Fibroblast of mammary gland (primary cell): ENCODE results near the gene SLC25A39.
A peak's percentile ranks its signal among the peaks of the same experiment; 100 is the strongest.

ENCODE experiments used
- DNase-seq: peaks from one replicate; pipeline ENCODE4 v3.0.0-alpha.2; 2010; ENCODE audit warnings: low read depth
- H3K4me3 ChIP-seq: 2 replicates; pipeline ENCODE4 v1.5.1; 2011; ENCODE audit warnings: low read depth, mild to moderate bottlenecking, low read length, moderate library complexity; ENCODE audit not compliant: control insufficient read depth
- CTCF ChIP-seq: conservative IDR thresholded peaks from 2 replicates; pipeline ENCODE4 v1.5.1; 2011; ENCODE audit warnings: low read depth, low read length, inconsistent platforms; ENCODE audit not compliant: control insufficient read depth, insufficient read depth

SLC25A39 gene

DNA sequence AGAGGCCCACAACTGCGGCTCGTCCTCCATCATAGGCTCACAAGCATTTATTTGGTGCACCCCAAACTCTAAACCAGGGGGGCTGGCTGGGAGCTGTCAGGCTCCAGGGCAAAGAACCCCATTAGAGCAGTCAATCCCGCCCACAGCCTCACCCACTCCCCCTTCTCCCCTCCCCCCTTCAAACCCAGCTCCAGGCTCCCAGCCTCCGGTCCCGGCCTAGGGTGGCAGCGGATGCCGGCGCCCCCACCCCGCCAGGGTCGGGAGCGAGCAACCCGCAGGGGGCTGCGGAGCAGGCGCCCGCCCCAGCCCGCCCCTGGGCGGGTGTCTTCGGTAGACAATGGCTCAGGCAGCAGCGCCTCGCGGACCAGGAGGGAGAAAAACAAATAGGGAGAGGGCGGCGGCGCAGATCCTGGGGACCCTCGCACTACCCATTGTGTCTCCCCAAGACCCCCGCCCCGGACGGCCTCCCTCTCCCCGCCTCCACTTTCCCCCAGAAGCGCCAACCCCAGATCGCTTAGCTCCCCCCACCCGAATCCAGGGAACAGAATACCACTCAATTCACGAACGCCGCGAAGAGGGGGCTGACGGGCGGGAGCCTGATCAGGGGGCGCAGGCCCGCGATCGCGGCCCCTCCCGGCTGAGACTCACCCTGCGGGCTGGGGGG, 38.5 kb upstream of the SLC25A39 start:
- TF ChIP-seq CTCF: no peak
- peak overlapping the region; percentile 51 for H3K4me3 ChIP-seq

DNA sequence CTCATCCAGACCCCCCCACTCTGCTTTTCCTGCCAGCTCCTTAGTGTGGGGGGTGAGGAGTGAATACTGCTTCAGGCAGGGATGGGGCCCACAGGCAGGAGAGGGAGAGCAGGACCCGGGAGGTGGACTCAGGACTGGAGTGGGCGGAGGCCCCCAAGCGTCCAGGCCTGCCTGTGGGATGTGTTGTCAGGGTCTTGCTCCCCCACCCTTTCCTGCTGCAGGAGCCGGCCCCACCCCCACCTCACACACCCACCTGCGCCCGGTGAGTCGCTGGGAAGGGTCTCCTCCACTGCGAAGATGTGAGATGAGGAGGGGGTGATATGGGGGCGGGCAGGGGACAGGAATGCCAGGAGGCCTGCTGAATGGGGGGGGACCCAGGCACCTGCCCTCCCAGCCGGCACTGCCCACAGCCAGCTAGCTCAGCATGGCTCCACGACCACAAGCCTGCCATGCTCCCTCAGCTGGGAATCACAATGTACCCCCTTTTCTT, 37.9 kb upstream of the SLC25A39 start:
- H3K4me3 ChIP-seq: peak overlapping the region; percentile 51
- no peak for DNase-seq
- TF ChIP-seq CTCF: no peak

More for the DNA sequence above, 38.5 kb upstream of the SLC25A39 start:
- DNase-seq: no peak

DNA sequence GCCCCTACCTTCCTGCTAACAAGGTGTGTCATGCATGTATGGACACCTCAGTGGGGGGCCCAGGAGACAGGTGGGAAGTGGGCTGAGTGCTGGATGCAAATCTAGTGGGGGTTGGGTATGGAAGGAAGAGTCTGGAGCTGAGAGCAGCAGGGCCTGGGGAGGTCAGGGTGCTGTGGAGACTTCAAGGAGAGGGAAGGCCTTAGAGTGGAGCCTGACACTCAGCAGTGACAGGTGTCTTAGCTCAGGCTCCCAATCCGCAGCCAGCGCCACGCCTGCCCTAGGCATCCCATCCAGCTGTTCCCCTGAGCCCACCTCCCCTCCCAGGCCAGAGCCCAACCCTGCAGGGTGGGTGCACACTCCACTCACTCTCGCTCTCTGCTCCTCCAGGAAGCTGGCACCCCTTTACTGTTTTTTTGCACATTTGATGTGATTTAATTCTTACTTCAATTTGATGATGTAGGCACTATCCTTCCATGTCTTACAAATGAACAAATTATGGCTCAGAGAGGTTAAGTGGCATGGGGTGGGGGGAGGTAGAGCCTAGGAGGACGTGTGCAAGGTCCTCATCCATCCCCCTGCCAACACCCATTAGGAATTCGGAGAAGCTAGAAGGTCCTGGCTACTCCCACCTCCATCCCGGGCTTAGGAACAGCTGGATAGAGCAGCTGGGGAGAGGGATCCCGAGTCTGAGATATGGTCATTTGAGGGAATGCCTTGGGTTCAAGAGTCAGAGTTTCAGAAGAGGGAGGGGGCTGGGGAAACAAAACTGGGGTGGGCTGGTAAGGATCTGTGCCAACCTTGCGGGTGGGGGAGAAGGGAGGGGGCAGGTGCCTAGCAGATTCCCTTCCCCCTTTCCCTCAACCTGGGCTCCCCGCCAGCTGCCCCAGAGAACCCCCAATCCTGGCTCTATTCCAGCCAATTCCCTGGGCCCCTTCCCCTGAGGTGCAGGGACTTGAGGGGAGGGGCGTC, 37.0 kb upstream of the SLC25A39 start:
- TF ChIP-seq CTCF: no peak
- no peak overlapping the region for H3K4me3 ChIP-seq
- DNase-seq: no peak

- DNase-seq: peak; percentile 26
Observed at GRCh38 chr17:44360826-44361225, 36.2 kb upstream of the SLC25A39 start.

GRCh38 chr17:44360144-44360533, 35.5 kb upstream of the SLC25A39 start:
- no peak for TF ChIP-seq CTCF
- H3K4me3 ChIP-seq: no peak overlapping the region
- no peak for DNase-seq

More at GRCh38 chr17:44360826-44361225, 36.2 kb upstream of the SLC25A39 start:
- TF ChIP-seq CTCF: no peak
- H3K4me3 ChIP-seq: no peak overlapping the region

DNA sequence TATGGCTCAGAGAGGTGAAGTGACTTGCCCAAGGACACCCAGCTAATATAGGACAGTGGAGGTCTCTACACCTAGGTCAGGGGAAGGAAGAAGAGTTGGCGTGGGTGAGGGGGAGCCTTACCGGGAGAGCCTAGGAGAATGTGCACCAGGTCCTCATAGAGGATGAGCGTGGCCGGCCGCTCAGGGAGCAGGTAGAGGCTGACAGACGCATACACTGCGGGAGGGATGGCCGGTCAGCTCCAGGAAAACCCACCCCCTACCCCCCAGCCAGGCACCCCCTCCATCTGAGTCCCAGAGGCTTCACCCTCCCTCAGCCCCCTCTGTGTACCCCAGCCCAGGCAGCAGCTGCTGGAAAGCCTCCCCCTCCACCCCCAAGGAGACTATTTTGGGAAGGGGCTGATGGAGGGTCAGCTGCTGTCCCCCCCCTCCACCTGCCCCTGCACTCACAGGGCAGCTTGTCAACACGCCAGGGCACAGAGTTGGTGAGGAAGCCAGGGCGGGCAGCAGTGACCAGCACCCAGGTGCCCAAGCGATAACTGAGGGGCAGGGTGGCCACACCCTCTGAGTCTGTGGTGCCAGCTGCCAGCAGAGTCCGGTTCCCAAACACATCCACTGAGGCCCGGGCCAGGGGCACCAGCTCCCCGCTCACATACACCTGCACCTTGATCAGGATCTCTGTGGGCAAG, 35.0 kb upstream of the SLC25A39 start:
- no peak for DNase-seq
- TF ChIP-seq CTCF: no peak
- H3K4me3 ChIP-seq: no peak overlapping the region
